ENCODE measurements around the gene SEMA7A. TPM values are rescaled to one million over a fixed set of nuclear protein-coding genes. Genes with fewer than 3 reads are reported as not detected.

Gene SEMA7A
- polyA plus RNA-seq, 4 donors = 5.9 to 16.8 (median 6.7) TPM

- DNase-seq (ENCODE audit: low read depth in 4 of 4, low spot score in 3 of 4) = no peak
These were observed 30.7 kb downstream of the SEMA7A start for GRCh38 chr15:74402873-74403587.

- no peak for DNase-seq (ENCODE audit: low read depth in 4 of 4, low spot score in 3 of 4)
These were observed 31.4 kb downstream of the SEMA7A start for GRCh38 chr15:74402337-74402841.

- no peak for DNase-seq (ENCODE audit: low read depth in 4 of 4, low spot score in 3 of 4)
These were observed 32.6 kb downstream of the SEMA7A start for GRCh38 chr15:74400915-74401757.

- no peak for DNase-seq (ENCODE audit: low read depth in 4 of 4, low spot score in 3 of 4)
These were observed 33.4 kb downstream of the SEMA7A start for GRCh38 chr15:74400313-74400860.

GRCh38 chr15:74399511-74400312 lies 34.0 kb downstream of the SEMA7A start:
- no peak for DNase-seq (ENCODE audit: low read depth in 4 of 4, low spot score in 3 of 4)

- no peak for DNase-seq (ENCODE audit: low read depth in 4 of 4, low spot score in 3 of 4)
These were observed 34.7 kb downstream of the SEMA7A start for GRCh38 chr15:74399100-74399499.

GRCh38 chr15:74398183-74398582 lies 35.6 kb downstream of the SEMA7A start:
- no peak for DNase-seq (ENCODE audit: low read depth in 4 of 4, low spot score in 3 of 4)

- DNase-seq (ENCODE audit: low read depth in 4 of 4, low spot score in 3 of 4) = no peak
These were observed 36.3 kb downstream of the SEMA7A start for GRCh38 chr15:74397239-74398068.

GRCh38 chr15:74396445-74397238 lies 37.1 kb downstream of the SEMA7A start:
- no peak for DNase-seq (ENCODE audit: low read depth in 4 of 4, low spot score in 3 of 4)

- no peak for DNase-seq (ENCODE audit: low read depth in 4 of 4, low spot score in 3 of 4)
These were observed 37.7 kb downstream of the SEMA7A start for GRCh38 chr15:74396146-74396438.

GRCh38 chr15:74395319-74396145 lies 38.2 kb downstream of the SEMA7A start:
- DNase-seq (ENCODE audit: low read depth in 4 of 4, low spot score in 3 of 4) = no peak

GRCh38 chr15:74394090-74394846 lies 39.5 kb downstream of the SEMA7A start:
- DNase-seq (ENCODE audit: low read depth in 4 of 4, low spot score in 3 of 4) = no peak

GRCh38 chr15:74393423-74393822 lies 40.3 kb downstream of the SEMA7A start:
- no peak for DNase-seq (ENCODE audit: low read depth in 4 of 4, low spot score in 3 of 4)

GRCh38 chr15:74392902-74393301 lies 40.9 kb downstream of the SEMA7A start:
- DNase-seq (ENCODE audit: low read depth in 4 of 4, low spot score in 3 of 4) = no peak

GRCh38 chr15:74392451-74392830 lies 41.3 kb downstream of the SEMA7A start:
- no peak for DNase-seq (ENCODE audit: low read depth in 4 of 4, low spot score in 3 of 4)

- DNase-seq (ENCODE audit: low read depth in 4 of 4, low spot score in 3 of 4) = no peak
These were observed 41.9 kb downstream of the SEMA7A start for GRCh38 chr15:74391582-74392450.

All from left renal pelvis (tissue), 4 donors.